ENCODE measurements around the gene ENTREP3. TPM values are rescaled to one million over a fixed set of nuclear protein-coding genes. Genes with fewer than 3 reads are reported as not detected.
A peak's percentile ranks its signal among the peaks of the same experiment; 100 is the strongest.
"Not testable (repeated sequence)": the region's sequence is repeated elsewhere in the genome, so short reads cannot be mapped to it uniquely, and the experiment has no call there.

Gene ENTREP3
- total RNA-seq, 1 experiment from 2014 or later, result 69.9 TPM

- H2AFZ ChIP-seq (ENCODE audit: low read depth, low read length, poor library complexity, severe bottlenecking); RAD21 ChIA-PET (ENCODE audit: low non-redundant PET in 1 of 2, low total read pairs in 2 of 2, uncharacterized antibody in 2 of 2, unreplicated experiment in 2 of 2); BruUV-seq (replicated peaks); H3K9me3 ChIP-seq (ENCODE audit: control insufficient read depth in 1 of 2, insufficient read depth in 1 of 2, low read depth in 1 of 2, low read length in 2 of 2); H3K4me3 ChIP-seq (replicated peaks in 1 of 2; ENCODE audit: low read depth in 1 of 2, low read length in 2 of 2); H3K9ac ChIP-seq (ENCODE audit: low read length); H3K36me3 ChIP-seq (ENCODE audit: control insufficient read depth in 1 of 2, insufficient read depth in 2 of 2, low read length in 2 of 2); H3K27me3 ChIP-seq (ENCODE audit: insufficient read depth, low read length); H3K9me2 ChIP-seq (ENCODE audit: insufficient read depth); ATAC-seq; DNase-seq (ENCODE audit: low read depth, low spot score); H4K20me1 ChIP-seq (ENCODE audit: insufficient read depth); intact Hi-C loops (cut with micrococcal nuclease): not testable (repeated sequence)
- H3K4me1 ChIP-seq (ENCODE audit: control insufficient read depth in 1 of 2, insufficient read depth in 2 of 2, low read length in 2 of 2), result peaks cover 17 to 43% of the 10 kb centered on the region in 2 experiments
- peaks cover 11% of the 10 kb centered on the region for H3K79me2 ChIP-seq (ENCODE audit: insufficient read depth, low read length)
- POLR2A ChIA-PET, result interaction anchor here (1.4 to 3.0 kb wide), 2 partner anchors 31 to 50 kb away, joined by 4 to 14 read pairs; no protein-coding TSS in a partner anchor
- peak overlapping the region; percentile 95; the same call in 1 of the 2 replicates for H3K27ac ChIP-seq (ENCODE audit: low read depth, low read length)
- H3K4me2 ChIP-seq (ENCODE audit: low read length), result peak overlapping the region; percentile 88; the same call in 1 of the 2 replicates
- CTCF ChIA-PET, result interaction anchor here (2.1 to 2.8 kb wide), 2 partner anchors 32 to 52 kb away, joined by 7 to 9 read pairs; partner anchors contain the start of genes KRTCAP2 and TRIM46
These were observed 29.9 kb downstream of the ENTREP3 start for GRCh38 chr1:155225404-155225759.

- Histone ChIP-seq H3K79me2 (ENCODE audit: insufficient read depth, low read length) (peaks cover 11% of the 10 kb centered on the region), H3K4me3 (replicated peaks in 1 of 2; ENCODE audit: low read depth in 1 of 2, low read length in 2 of 2) (no peak overlapping the region), H3K9me2 (ENCODE audit: insufficient read depth) (no peaks in the 10 kb centered on the region), H3K9ac (ENCODE audit: low read length) (no peak overlapping the region), H2AFZ (ENCODE audit: low read depth, low read length, poor library complexity, severe bottlenecking) (no peak overlapping the region), H3K9me3 (ENCODE audit: control insufficient read depth in 1 of 2, insufficient read depth in 1 of 2, low read depth in 1 of 2, low read length in 2 of 2) (no peaks in the 10 kb centered on the region), H3K27ac (ENCODE audit: low read depth, low read length) (no peak overlapping the region), H4K20me1 (ENCODE audit: insufficient read depth) (no peaks in the 10 kb centered on the region), H3K4me1 (ENCODE audit: control insufficient read depth in 1 of 2, insufficient read depth in 2 of 2, low read length in 2 of 2) (peaks cover 20 to 57% of the 10 kb centered on the region in 2 experiments), H3K4me2 (ENCODE audit: low read length) (no peak overlapping the region), H3K27me3 (ENCODE audit: insufficient read depth, low read length) (no peaks in the 10 kb centered on the region), H3K36me3 (ENCODE audit: control insufficient read depth in 1 of 2, insufficient read depth in 2 of 2, low read length in 2 of 2) (no peaks in the 10 kb centered on the region)
- intact Hi-C loops (cut with micrococcal nuclease), result no loop called here
- POLR2A ChIA-PET, result no interaction called here
- TF ChIP-seq CTCF (IDR thresholded peaks at IDR 0.05 in 2 of 3, conservative IDR thresholded peaks at IDR 0.05 in 1 of 3; ENCODE audit: borderline replicate concordance in 1 of 3, insufficient read depth in 1 of 3, low read depth in 2 of 3, low read length in 2 of 3) (no peak), POLR2A (IDR thresholded peaks at IDR 0.05; ENCODE audit: borderline replicate concordance, extremely low read depth, insufficient read depth, insufficient read length) (no peak), TCF7L2 (IDR thresholded peaks at IDR 0.05; ENCODE audit: borderline replicate concordance, extremely low read depth, insufficient read depth, insufficient read length) (no peak), REST (IDR thresholded peaks at IDR 0.05; ENCODE audit: low read depth) (no peak), FOSL1 (IDR thresholded peaks at IDR 0.05; ENCODE audit: low read depth) (no peak), SP1 (IDR thresholded peaks at IDR 0.05; ENCODE audit: low read depth) (no peak)
- DNase-seq (ENCODE audit: low read depth, low spot score) (no peak), ATAC-seq (no peak)
- RAD21 ChIA-PET (ENCODE audit: low non-redundant PET in 1 of 2, low total read pairs in 2 of 2, uncharacterized antibody in 2 of 2, unreplicated experiment in 2 of 2), result no interaction called here
- CTCF ChIA-PET, result interaction anchor here (2.8 kb wide), 1 partner anchor 30 kb away, joined by 7 read pairs; no protein-coding TSS in a partner anchor
- BruUV-seq (replicated peaks), result no TSS peak
These were observed 32.2 kb downstream of the ENTREP3 start for GRCh38 chr1:155223047-155223446.

Data from HCT116 (cell line).